ENCODE measurements around the gene BAG5. TPM values are rescaled to one million over a fixed set of nuclear protein-coding genes. Genes with fewer than 3 reads are reported as not detected.

BAG5 gene
- total RNA-seq, 2 experiments from 2014 or later, result 28.8 to 29.6 TPM

GRCh38 chr14:103556946-103557758, 5.3 kb downstream of the BAG5 start:
- Mint-ChIP-seq H3K9me3 (no peaks in the 10 kb centered on the region), H3K27me3 (no peaks in the 10 kb centered on the region), H3K4me1 (ENCODE audit: low read depth) (peaks cover 46% of the 10 kb centered on the region), H3K36me3 (ENCODE audit: low read depth) (peaks cover 40% of the 10 kb centered on the region), H3K4me3 (no peak overlapping the region), H3K27ac (peak overlapping the region; percentile 9)
- TF ChIP-seq CTCF (IDR thresholded peaks at IDR 0.05), result no peak
- no peak for ATAC-seq
- ChIA-PET POLR2A (interaction anchor here (0.9 to 3.1 kb wide), 3 partner anchors 10 to 221 kb away, joined by 3 to 10 read pairs (median 4); no protein-coding TSS in a partner anchor), CTCF (interaction anchor here (1.1 to 4.1 kb wide), 4 partner anchors 11 to 123 kb away, joined by 3 to 19 read pairs (median 8); no protein-coding TSS in a partner anchor)
- intact Hi-C loops (cut with micrococcal nuclease), result no loop called here
- no peak for DNase-seq

- DNase-seq, result no peak
- Mint-ChIP-seq H3K4me1 (ENCODE audit: low read depth) (peaks cover 37% of the 10 kb centered on the region), H3K9me3 (no peaks in the 10 kb centered on the region), H3K27ac (no peak overlapping the region), H3K4me3 (no peak overlapping the region), H3K27me3 (no peaks in the 10 kb centered on the region), H3K36me3 (ENCODE audit: low read depth) (peaks cover 32% of the 10 kb centered on the region)
- intact Hi-C loops (cut with micrococcal nuclease), result no loop called here
- ChIA-PET CTCF (interaction anchor here (0.6 to 2.5 kb wide), 2 partner anchors 13 to 1849 kb away, joined by 3 to 9 read pairs; no protein-coding TSS in a partner anchor), POLR2A (no interaction called here)
- no peak for TF ChIP-seq CTCF (IDR thresholded peaks at IDR 0.05)
- no peak for ATAC-seq
Measured at GRCh38 chr14:103555559-103556337, 6.7 kb downstream of the BAG5 start.

GRCh38 chr14:103552846-103553210, 9.6 kb downstream of the BAG5 start:
- intact Hi-C loops (cut with micrococcal nuclease), result no loop called here
- H3K4me1 Mint-ChIP-seq (ENCODE audit: low read depth), result peaks cover 11% of the 10 kb centered on the region
- H3K27me3 Mint-ChIP-seq, result no peaks in the 10 kb centered on the region
- H3K9me3 Mint-ChIP-seq, result no peaks in the 10 kb centered on the region
- H3K4me3 Mint-ChIP-seq, result no peak overlapping the region
- ChIA-PET POLR2A (interaction anchor here (0.8 to 1.4 kb wide), 3 partner anchors 11 to 105 kb away, joined by 3 to 4 read pairs (median 4); partner anchors contain the start of gene TRMT61A), CTCF (interaction anchor here (0.9 to 2.7 kb wide), 4 partner anchors 9 to 53 kb away, joined by 3 to 12 read pairs (median 6); partner anchors contain the start of gene BAG5)
- no peak for TF ChIP-seq CTCF (IDR thresholded peaks at IDR 0.05)
- ATAC-seq (no peak), DNase-seq (no peak)
- no peak overlapping the region for H3K27ac Mint-ChIP-seq
- H3K36me3 Mint-ChIP-seq (ENCODE audit: low read depth), result peaks cover 7% of the 10 kb centered on the region

GRCh38 chr14:103552011-103552845, 10.2 kb downstream of the BAG5 start:
- POLR2A ChIA-PET, result interaction anchor here (0.7 to 1.4 kb wide), 4 partner anchors 10 to 23 kb away, joined by 3 to 4 read pairs (median 4); partner anchors contain the start of genes BAG5 and TRMT61A
- CTCF ChIA-PET, result interaction anchor here (0.9 to 2.7 kb wide), 4 partner anchors 10 to 53 kb away, joined by 3 to 12 read pairs (median 6); partner anchors contain the start of gene BAG5
- TF ChIP-seq CTCF (IDR thresholded peaks at IDR 0.05), result no peak
- Mint-ChIP-seq H3K27ac (no peak overlapping the region), H3K4me3 (no peak overlapping the region), H3K36me3 (ENCODE audit: low read depth) (peaks cover 4% of the 10 kb centered on the region), H3K9me3 (no peaks in the 10 kb centered on the region), H3K27me3 (no peaks in the 10 kb centered on the region), H3K4me1 (ENCODE audit: low read depth) (peaks cover 8% of the 10 kb centered on the region)
- intact Hi-C loops (cut with micrococcal nuclease), result no loop called here
- ATAC-seq (no peak), DNase-seq (no peak)
